GM23338 (cell line): Measurements from ENCODE around the gene CYB5D1. TPM values are rescaled to one million over a fixed set of nuclear protein-coding genes. Genes with fewer than 3 reads are reported as not detected.

Source experiments
- ATAC-seq: fragments of 200-7000 bp; cut with Tn5 transposase; 3 replicates; pipeline ENCODE4 v1.9.1; 2020
- DNase-seq: peaks from one replicate; pipeline ENCODE4 v3.0.0-alpha.2; 2015; ENCODE audit warnings: low spot score
- H2AFZ ChIP-seq: fragments of 200-600 bp; sonication (generic); 2 replicates; pipeline ENCODE4 v1.8.0; 2016; ENCODE audit warnings: antibody characterized with exemption, mild to moderate bottlenecking, moderate library complexity
- H3F3A ChIP-seq: fragments of 200-600 bp; sonication (generic); replicated peaks from 2 replicates; pipeline ENCODE4 v1.8.0; 2017; ENCODE audit warnings: antibody characterized with exemption, mixed run types, low read depth
- H3K27ac ChIP-seq: fragments of 200-600 bp; sonication (generic); 2 replicates; pipeline ENCODE4 v1.6.1; 2016; ENCODE audit warnings: low read depth
- H3K27me3 ChIP-seq: fragments of 200-600 bp; sonication (generic); 2 replicates; pipeline ENCODE4 v1.8.0; 2016; ENCODE audit warnings: mild to moderate bottlenecking, mixed run types, moderate library complexity; ENCODE audit not compliant: insufficient read depth
- H3K36me3 ChIP-seq: fragments of 200-600 bp; sonication (generic); 2 replicates; pipeline ENCODE4 v1.8.0; 2016; ENCODE audit warnings: mild to moderate bottlenecking; ENCODE audit not compliant: insufficient read depth
- H3K4me1 ChIP-seq: fragments of 200-600 bp; sonication (generic); 2 replicates; pipeline ENCODE4 v1.8.0; 2016; ENCODE audit warnings: mild to moderate bottlenecking, moderate library complexity; ENCODE audit not compliant: insufficient read depth
- H3K4me2 ChIP-seq: fragments of 200-600 bp; sonication (generic); 2 replicates; pipeline ENCODE4 v1.7.1; 2017; ENCODE audit warnings: mixed run types
- H3K4me3 ChIP-seq: fragments of 200-600 bp; sonication (generic); 2 replicates; pipeline ENCODE4 v1.6.1; 2016; ENCODE audit warnings: mixed run types
- H3K79me2 ChIP-seq: fragments of 200-600 bp; sonication (generic); replicated peaks from 2 replicates; pipeline ENCODE4 v1.8.0; 2017; ENCODE audit warnings: mild to moderate bottlenecking; ENCODE audit not compliant: insufficient read depth
- H3K9me2 ChIP-seq: fragments of 200-600 bp; sonication (generic); 2 replicates; pipeline ENCODE4 v1.8.0; 2017; ENCODE audit not compliant: insufficient read depth
- H4K20me1 ChIP-seq: fragments of 200-600 bp; sonication (generic); replicated peaks from 2 replicates; pipeline ENCODE4 v1.8.0; 2017; ENCODE audit warnings: mild to moderate bottlenecking; ENCODE audit not compliant: insufficient read depth
- H3K27ac Mint-ChIP-seq: 2 replicates; pipeline ENCODE4 v1.8.0; 2020; ENCODE audit warnings: inconsistent platforms, mild to moderate bottlenecking, moderate library complexity, mixed read lengths
- H3K27me3 Mint-ChIP-seq: 3 replicates; pipeline ENCODE4 v1.8.0; 2022; ENCODE audit warnings: low read depth, mild to moderate bottlenecking, moderate library complexity, mixed read lengths, inconsistent platforms; ENCODE audit not compliant: insufficient read depth, poor library complexity
- H3K36me3 Mint-ChIP-seq: 3 replicates; pipeline ENCODE4 v1.8.0; 2021; ENCODE audit warnings: low read depth, mild to moderate bottlenecking, inconsistent platforms, moderate library complexity, mixed read lengths
- H3K4me1 Mint-ChIP-seq: 3 replicates; pipeline ENCODE4 v1.8.0; 2020; ENCODE audit warnings: mild to moderate bottlenecking, inconsistent platforms, mixed read lengths
- H3K4me3 Mint-ChIP-seq: 3 replicates; pipeline ENCODE4 v1.8.0; 2021; ENCODE audit warnings: moderate library complexity, mild to moderate bottlenecking, inconsistent platforms, mixed read lengths
- H3K9me3 Mint-ChIP-seq: 3 replicates; pipeline ENCODE4 v1.8.0; 2020; ENCODE audit warnings: moderate library complexity, mild to moderate bottlenecking, inconsistent platforms, mixed read lengths
- CREB1 ChIP-seq: fragments of 250-450 bp; sonication (Bioruptor Pico); IDR thresholded peaks from 2 replicates; pipeline ENCODE4 v1.5.0; 2020; ENCODE audit warnings: low read depth, mild to moderate bottlenecking, moderate library complexity
- ETS1 ChIP-seq: IDR thresholded peaks from 2 replicates; pipeline ENCODE4 v1.6.1; 2016; ENCODE audit warnings: antibody characterized with exemption
- EZH2phosphoT487 ChIP-seq: fragments of 200-600 bp; sonication (generic); IDR thresholded peaks from one replicate; pipeline ENCODE4 v1.8.1; 2018; ENCODE audit warnings: antibody characterized with exemption; ENCODE audit not compliant: unreplicated experiment
- REST ChIP-seq: IDR thresholded peaks from one replicate; pipeline ENCODE4 v1.6.1; 2018; ENCODE audit warnings: antibody characterized with exemption; ENCODE audit not compliant: unreplicated experiment
- STAT1 ChIP-seq: IDR thresholded peaks from one replicate; pipeline ENCODE4 v1.6.1; 2016; ENCODE audit warnings: antibody characterized with exemption; ENCODE audit not compliant: unreplicated experiment
- ZNF462 ChIP-seq: fragments of 250-450 bp; sonication (Bioruptor Pico); IDR thresholded peaks from 2 replicates; pipeline ENCODE4 v1.5.0; 2020; ENCODE audit warnings: mild to moderate bottlenecking, moderate library complexity
- polyA plus RNA-seq: library from polyadenylated mRNA; unstranded; fragments of >200 nt; fragmentation: Nextera tagmentation; extraction: Ambion mirVana; gene quantifications from 2 replicates; pipeline ENCODE4 v1.2.1, GENCODE V29; 2016
- total RNA-seq: library from RNA; depleted of rRNA; stranded (reverse); fragments of >200 nt; shearing (Covaris generic); gene quantifications from 2 replicates; pipeline ENCODE4 v1.2.3, GENCODE V29; 2014

CYB5D1 gene
- total and polyA plus RNA-seq, 2 experiments from 2014 or later: 3.5 to 8.4 TPM

GRCh38 chr17:7885367-7886226 is 27.8 kb downstream of the CYB5D1 start:
- Mint-ChIP-seq H3K4me3 (peak overlapping the region; percentile 54; the same call in 1 of the 3 replicates), H3K36me3 (no peaks in the 10 kb centered on the region; the same call in 2 of the 3 replicates), H3K27ac (no peak overlapping the region), H3K27me3 (peaks cover 9% of the 10 kb centered on the region), H3K9me3 (no peaks in the 10 kb centered on the region; the same call in 2 of the 3 replicates), H3K4me1 (peaks cover 3% of the 10 kb centered on the region; the same call in 2 of the 3 replicates)
- H3K4me3 ChIP-seq: peak overlapping the region; percentile 65
- H3F3A ChIP-seq: peaks cover 8% of the 10 kb centered on the region
- TF ChIP-seq ETS1 (no peak), STAT1 (no peak), CREB1 (CRISPR knock-in tag) (no peak), EZH2phosphoT487 (no peak), ZNF462 (CRISPR knock-in tag) (no peak), REST (no peak)
- no peaks in the 10 kb centered on the region for H3K9me2 ChIP-seq
- peak; percentile 20 for ATAC-seq
- DNase-seq: peak; percentile 72
- H3K27me3 ChIP-seq: peaks cover 72% of the 10 kb centered on the region
- H3K79me2 ChIP-seq: no peaks in the 10 kb centered on the region
- H2AFZ ChIP-seq: peak overlapping the region; percentile 92
- no peaks in the 10 kb centered on the region for H4K20me1 ChIP-seq
- H3K4me1 ChIP-seq: peaks cover 46% of the 10 kb centered on the region
- 0 out of 2 replicates have a peak, but pooled peaks cover 3% of the 10 kb centered on the region for H3K36me3 ChIP-seq
- peak overlapping the region; percentile 88 for H3K4me2 ChIP-seq
- no peak overlapping the region for H3K27ac ChIP-seq
